Skin epidermis (tissue), 12 donors: Measurements from ENCODE around the gene COG7.
A peak's percentile ranks its signal among the peaks of the same experiment; 100 is the strongest.
"Not testable (repeated sequence)": the region's sequence is repeated elsewhere in the genome, so short reads cannot be mapped to it uniquely, and the experiment has no call there.

Experiments used
- H3K27ac ChIP-seq, 21 experiments: fragments of 200-600 bp; sonication (generic) in 11 of 21; one replicate each; pipeline ENCODE4 v1.5.0; 2020; ENCODE audit warnings: mild to moderate bottlenecking in 3 of 21, inconsistent platforms in 2 of 21, moderate library complexity in 2 of 21
- H3K4me3 ChIP-seq, 7 experiments: fragments of 200-600 bp; sonication (generic) in 2 of 7; one replicate each; pipeline ENCODE4 v1.5.0; 2020; ENCODE audit warnings: inconsistent platforms in 2 of 7, mild to moderate bottlenecking in 2 of 7, moderate library complexity in 1 of 7

COG7 gene

DNA sequence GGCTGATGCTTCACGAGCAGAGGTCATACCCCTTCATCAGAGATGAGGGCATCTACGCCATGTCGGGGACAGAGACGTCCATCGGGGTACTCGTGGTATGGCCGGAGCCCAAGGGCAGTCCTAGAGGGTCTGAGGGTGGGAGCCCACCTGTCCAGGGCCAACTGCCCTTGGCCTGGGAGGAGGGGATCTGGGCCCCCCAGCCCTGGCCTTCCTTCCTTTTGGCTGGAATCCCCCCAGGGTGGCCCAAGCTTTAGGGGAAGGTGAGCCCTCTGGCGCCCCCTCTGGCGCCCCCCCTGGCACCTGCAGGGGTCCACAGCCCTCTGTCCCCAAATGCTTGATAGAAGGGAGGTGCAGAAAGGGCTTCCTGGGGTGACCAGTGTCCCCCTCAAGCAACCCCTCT, 81.6 kb downstream of the COG7 start:
- Histone ChIP-seq H3K4me3 (no peak overlapping the region), H3K27ac (no peak overlapping the region)

DNA sequence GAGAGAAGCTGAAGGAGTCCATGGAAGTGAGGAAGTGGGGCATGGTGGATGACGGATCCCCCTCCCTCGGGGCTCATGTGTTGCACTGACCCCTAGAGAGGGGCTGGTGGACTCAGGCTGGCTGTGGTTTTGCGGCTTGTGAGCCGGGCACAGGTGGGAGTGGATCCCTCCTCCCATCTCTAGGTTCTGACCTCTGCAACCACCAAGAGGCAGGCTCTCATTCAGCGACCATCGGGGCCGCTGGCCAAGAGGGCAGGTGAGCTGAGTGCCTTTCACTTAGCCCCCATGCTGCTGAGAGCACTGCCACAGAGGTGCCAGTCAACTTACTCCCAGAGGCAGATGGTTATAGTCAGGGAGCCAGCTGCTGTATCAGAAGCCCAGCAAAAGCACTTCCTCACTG, 83.6 kb downstream of the COG7 start:
- no peak overlapping the region for H3K27ac ChIP-seq

DNA sequence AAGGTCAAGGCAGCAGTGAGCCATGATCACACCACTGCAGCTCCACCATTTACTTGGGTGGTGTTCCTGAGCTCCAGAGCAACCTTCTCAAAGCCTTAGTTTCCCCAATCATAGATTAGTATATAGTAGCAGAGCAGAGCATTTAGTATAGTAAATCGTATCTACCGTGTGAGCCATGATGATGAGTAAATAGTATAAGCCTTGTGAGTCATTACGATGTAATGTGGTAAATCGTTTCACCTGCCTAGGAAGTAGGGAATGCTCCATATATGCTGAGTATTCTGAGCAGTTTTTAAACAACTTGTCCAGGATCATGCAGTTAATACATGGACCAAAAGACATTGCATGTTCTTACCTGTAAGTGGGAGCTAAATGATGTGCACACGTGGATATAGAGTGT, 84.5 kb downstream of the COG7 start:
- H3K4me3 ChIP-seq = no peak overlapping the region
- H3K27ac ChIP-seq = no peak overlapping the region

More for the DNA sequence above, 83.6 kb downstream of the COG7 start:
- H3K4me3 ChIP-seq = no peak overlapping the region

DNA sequence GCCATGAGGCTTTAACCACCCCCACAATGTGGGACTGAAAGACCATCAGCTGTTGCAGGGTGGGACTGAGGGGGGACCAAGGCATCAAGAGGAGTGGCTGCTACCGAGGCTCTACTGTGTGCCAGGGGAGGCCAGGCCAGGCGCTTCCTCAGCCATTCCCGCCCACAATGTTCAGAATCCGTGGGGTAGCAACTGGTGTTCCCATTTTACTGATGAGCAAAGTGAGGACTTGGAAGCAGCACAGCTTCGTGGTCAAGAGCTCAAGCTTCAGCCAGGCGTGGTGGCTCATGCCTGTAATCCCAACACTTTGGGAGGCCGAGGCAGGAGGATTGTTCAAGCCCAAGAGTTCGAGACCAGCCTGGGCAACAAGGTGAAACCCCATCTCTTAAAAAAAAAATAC, 85.0 kb downstream of the COG7 start:
- H3K4me3 ChIP-seq = no peak overlapping the region
- no peak overlapping the region for H3K27ac ChIP-seq

DNA sequence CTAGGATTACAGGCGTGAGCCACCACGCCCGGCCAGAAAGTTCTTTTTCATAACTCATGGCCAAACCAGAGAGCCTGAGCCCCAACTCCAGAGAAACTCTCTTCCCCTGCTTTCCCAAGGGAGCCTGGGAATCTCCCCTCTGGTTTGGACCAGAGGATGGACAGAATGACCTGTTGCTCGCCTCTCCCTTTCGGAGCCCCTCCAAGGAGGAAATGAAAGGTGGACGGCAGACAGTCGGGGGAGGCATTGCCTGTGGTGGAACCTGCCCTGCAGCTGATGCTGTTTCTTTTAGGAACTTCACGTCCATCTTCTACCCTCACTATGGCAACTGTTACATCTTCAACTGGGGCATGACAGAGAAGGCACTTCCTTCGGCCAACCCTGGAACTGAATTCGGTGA, 85.4 kb downstream of the COG7 start:
- H3K27ac ChIP-seq = no peak overlapping the region
- no peak overlapping the region for H3K4me3 ChIP-seq

DNA sequence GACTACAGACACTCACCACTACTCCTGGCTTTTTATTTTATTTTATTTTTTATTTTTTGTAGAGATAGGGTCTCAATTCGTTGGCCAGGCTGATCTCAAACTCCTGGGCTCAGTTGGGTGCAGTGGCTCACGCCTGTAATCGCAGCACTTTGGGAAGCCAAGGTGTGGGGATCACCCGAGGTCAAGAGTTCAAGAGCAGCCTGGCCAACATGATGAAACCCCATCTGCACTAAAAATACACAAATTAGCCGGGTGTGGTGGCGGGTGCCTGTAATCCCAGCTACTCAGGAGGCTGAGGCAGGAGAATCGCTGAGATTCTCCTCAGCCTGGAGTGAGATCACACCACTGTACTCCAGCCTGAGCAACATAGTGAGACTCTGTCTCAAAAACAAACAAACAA, 86.6 kb downstream of the COG7 start:
- peak overlapping the region in 1 of 21 experiments; percentile 22 for H3K27ac ChIP-seq
- not testable (repeated sequence) for H3K4me3 ChIP-seq

DNA sequence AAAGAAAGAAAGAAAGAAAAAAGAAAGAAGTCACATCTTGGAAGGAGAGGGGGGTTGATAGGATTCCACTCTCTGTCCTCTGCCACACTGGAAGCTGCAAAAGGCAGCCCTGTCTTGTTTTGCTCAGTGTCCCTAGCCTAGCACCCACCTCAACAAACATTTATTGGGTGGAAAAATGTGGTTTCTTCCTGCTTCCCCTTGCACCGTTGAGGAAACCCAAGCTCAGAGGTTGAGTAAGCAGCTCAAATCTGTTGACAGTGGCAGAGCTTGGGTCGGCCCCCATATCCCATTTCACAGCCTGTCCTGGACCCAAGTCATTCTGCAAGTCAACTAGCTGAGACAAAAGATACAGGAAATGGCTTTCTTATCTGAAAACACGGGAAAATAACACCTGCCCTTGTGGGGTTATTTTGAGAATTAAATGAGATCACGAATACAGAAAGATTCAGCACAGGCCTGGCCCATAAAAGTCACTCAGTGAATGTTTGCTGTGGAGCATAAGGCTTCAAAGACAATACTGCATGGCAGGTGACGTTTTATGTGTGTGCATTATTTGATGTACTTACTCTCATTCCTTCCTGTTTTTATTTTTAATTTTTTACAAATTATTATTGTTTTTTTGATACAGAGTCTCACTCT, 87.3 kb downstream of the COG7 start:
- Histone ChIP-seq H3K27ac (peak overlapping the region in 1 of 21 experiments; percentile 42), H3K4me3 (no peak overlapping the region)

DNA sequence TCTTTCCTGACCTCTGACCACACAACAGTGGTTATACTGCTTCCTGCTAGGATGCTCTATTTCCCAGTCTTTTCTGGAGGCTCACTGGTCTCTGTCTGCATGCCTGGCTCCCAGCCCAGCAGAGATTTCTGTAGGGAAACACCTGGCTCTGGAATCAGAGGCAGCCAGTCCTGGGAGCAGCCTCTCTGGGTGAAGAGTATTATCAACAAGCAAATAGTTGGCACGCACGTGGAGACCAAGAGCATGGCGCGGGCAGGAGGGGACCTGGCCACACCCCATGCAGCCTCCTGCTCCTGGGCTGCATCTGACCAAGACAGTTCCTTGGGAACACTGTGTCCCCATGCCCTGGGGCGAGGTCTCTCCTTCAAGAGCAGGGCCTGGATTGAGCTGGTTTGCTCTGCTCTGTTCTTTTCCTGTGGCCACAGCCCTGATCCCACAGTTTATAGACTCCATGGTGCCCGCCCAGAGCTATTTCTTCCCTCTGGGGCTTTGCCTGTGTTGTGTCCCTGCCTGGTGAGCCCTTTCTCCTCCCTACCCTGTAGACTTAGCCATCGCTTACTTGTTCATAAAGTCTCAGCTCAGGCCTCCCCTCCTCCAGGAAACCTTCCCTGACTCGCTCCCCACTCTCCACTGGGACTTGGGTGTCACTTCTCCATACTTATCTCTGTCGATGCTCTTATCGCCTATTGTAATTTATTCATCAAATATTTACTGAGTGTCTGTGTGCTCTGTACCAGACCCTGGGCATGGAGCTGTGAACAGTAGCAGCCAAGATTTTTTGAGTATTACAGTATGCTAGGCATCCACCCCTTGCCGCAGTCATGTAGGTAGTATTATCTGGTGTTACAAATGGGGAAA, 90.3 kb downstream of the COG7 start:
- Histone ChIP-seq H3K4me3 (no peak overlapping the region), H3K27ac (peak overlapping the region in 4 of 21 experiments; percentile 2 to 42 (median 27))

DNA sequence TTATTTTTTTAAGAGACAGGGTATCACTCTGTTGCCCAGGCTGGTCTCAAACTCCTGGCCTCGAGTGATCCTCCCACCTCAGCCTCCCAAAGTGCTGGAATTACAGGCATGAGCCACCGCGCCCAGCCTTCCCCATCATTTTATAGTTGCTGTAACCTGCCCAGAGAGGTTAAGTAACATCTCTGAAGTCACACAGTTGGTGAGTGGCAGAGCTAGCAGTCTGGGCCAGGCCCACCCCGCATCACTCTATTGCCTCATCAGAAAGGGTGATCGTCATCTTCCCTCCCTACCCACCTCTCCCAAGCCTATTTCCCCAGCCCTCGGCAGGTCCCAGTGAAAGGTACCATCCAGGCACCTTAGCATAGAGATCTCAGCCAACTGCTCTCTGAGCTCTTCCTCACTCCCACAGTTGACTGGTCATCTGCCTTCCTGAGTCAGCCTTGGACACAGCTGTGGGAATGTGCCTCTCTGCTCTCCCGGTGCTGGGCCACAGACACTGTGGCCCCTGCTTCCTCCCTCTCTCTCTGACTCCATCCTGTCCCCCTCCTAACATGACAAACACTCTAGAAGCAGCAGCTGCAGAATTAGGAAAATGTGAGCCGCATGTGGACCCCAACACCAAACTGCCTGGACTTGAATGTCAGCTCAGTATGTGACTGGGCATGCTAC, 93.8 kb downstream of the COG7 start:
- Histone ChIP-seq H3K27ac (no peak overlapping the region), H3K4me3 (no peak overlapping the region)

DNA sequence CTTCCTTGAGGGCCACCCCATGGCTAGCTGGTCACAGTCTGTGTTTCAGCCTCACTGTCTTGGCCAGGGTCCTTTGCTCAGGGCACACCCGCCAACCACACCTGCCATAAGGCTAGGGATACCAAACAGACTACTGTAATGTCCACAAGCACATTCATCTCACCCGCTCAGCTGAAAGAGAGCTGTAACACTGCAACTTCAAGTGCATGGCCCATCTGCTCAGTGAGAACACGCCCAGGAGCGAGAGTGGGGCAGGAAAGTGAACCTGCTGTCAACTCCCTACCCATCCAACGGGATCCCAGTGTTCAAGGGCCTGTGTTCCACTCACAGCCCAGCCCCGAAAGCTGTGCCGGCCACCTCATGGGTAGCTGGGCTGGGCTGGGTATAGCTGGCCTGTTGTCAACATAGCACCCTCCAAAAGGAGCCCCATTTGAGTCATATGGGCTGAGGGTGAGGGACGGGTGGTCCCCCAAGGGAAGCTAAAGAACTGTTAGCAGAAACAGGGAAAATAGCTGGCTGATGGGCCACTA, 95.2 kb downstream of the COG7 start:
- H3K27ac ChIP-seq = no peak overlapping the region
- H3K4me3 ChIP-seq = no peak overlapping the region

DNA sequence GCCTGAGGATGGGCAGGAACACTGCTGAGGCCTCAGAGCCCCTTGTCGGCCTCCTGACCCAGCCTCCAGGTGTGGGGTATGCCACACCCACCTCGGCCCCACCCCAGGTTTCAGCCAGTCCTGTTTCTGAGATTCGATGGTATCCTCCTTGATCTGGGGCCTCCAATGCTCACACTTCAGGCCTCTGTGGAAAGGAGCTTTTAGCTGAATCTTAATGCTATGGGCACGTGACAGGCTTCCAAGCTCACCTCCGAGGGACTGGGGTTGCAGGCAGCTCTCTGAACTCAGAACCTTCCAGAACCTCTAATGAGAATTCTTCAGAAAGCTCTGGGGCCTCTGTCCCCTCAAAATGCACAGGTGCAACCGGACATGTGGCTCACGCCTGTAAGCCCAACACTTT, 96.0 kb downstream of the COG7 start:
- Histone ChIP-seq H3K4me3 (no peak overlapping the region), H3K27ac (no peak overlapping the region)

DNA sequence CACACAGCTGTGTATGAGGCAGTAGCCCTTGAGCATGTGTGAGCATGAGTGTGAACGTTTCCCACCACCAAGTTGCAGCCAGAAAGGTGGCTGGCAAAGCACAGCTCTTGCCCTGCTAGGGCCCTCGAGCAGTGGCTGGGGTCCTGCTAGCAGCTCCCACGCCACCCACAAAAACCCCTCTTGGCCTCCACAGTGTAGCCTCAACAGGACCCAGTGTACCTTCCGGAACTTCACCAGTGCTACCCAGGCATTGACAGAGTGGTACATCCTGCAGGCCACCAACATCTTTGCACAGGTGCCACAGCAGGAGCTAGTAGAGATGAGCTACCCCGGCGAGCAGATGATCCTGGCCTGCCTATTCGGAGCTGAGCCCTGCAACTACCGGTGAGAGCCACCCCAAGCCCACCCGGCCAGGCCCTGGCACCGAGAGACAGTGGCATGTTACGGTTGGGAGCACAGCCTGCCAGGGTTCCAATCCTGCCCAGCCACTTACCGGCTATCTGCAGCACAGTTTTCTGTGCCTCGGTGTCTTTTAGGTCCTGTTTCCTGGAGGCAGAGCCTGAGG, 97.8 kb downstream of the COG7 start:
- no peak overlapping the region for H3K27ac ChIP-seq
- H3K4me3 ChIP-seq = no peak overlapping the region

DNA sequence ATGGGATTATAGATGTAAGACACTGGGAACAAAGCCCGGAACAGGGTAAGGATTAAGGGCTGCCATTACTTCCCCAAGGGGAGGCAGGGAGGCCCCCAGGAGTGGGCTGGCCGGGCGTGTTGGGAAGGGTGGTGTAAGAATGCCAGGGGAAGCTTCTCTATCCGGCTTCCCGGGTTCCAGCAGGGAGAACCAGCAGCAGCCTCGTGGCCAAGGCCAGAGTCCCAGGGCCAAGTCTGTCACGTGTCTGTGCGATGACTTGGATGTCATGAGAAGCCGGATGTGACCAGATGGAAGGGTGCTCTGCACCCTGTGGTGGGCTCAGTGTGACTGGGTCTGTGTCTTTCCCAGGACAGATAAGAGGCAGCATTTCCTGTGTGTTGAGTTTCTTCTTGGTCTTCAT, 98.7 kb downstream of the COG7 start:
- no peak overlapping the region for H3K27ac ChIP-seq

DNA sequence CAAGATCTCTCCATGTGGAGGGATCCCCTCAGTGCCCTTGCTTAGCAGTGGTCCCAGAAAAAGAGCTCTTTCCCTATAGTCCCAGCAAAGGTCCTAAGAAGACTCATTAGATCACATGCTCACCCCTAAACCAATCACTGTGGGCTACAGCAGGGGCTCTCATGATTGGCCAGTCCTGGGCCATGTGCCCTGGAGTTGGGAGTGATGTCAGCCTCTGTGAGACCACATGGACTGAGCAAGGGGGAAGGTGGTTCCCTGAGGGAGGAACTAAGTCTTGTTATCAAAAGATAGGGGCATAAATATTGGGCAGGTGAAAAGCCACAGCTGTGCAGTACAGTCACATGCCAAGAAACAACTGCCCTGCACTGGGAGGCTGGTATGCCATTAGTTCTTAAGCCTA, 99.5 kb downstream of the COG7 start:
- Histone ChIP-seq H3K4me3 (no peak overlapping the region), H3K27ac (no peak overlapping the region)

More for the DNA sequence above, 98.7 kb downstream of the COG7 start:
- no peak overlapping the region for H3K4me3 ChIP-seq

DNA sequence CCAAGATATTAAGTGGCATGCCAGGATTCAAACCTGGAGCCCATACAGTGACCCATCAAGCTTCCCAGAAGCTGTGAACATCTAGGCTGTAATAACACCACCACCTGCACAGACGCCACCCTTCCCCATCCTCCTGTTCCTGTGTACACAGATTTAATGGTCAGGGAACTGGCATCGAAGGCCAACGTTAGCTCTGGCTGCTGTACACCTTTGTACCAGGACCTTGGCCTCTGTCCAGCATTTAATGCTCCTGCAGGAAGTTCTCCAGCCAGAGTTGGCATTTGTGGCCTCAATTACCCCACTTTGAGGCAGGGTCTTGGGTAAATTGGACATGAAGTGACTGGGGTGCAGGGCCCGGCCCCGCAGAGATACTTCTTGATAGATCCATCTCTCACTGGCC, 101.6 kb downstream of the COG7 start:
- Histone ChIP-seq H3K4me3 (no peak overlapping the region), H3K27ac (no peak overlapping the region)

DNA sequence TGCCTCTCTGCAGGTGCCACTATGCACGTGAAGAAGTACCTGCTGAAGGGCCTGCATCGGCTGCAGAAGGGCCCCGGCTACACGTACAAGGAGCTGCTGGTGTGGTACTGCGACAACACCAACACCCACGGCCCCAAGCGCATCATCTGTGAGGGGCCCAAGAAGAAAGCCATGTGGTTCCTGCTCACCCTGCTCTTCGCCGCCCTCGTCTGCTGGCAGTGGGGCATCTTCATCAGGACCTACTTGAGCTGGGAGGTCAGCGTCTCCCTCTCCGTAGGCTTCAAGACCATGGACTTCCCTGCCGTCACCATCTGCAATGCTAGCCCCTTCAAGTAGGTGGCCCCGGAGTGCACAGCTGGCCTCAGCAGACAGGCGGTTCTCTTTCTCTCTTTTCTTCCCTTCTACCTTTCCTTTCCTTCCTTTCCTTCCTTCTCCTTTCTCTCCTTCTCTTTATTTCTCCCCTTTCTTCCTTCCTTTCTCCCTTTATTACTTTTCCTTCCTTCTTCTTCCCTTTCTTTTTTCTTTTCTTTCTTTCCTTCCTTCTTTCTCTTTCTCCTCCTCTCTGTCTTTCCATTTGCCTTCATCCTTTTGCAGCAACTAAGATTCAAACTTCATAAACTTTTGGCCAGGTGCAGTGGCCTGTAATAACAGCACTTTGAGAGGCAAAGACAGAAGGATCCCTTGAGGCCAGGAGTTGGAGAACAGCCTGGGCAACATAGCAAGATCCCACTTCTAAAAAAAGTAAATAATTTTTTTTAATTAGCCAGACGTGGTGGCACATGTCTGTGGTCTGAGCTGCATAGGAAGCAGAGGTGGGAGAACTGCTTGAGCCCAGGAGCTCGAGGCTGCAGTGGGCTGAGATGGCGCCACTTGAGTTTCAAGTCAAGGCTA, 104.2 kb downstream of the COG7 start:
- H3K27ac ChIP-seq = no peak overlapping the region

DNA sequence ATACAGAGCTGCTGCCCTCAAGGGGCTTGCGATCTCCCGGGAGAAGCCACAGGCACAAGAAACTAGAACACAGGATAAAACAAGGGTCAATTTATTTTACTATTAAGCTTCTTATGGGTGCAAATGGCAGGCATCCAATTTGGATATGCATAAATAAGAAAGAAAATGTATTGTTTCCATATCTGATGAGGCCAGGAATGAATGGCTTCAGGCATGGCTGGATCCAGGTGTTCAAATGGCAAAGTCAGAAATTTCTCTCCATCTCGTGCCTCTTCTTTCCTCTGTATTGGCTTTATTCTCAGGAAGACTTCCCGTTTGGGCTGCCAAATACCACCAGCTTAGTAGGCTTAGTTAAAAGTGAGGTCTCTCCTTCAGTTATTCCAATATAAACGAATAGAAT, 107.8 kb downstream of the COG7 start:
- Histone ChIP-seq H3K4me3 (no peak overlapping the region), H3K27ac (no peak overlapping the region)

More for the DNA sequence above, 104.2 kb downstream of the COG7 start:
- H3K4me3 ChIP-seq = no peak overlapping the region

DNA sequence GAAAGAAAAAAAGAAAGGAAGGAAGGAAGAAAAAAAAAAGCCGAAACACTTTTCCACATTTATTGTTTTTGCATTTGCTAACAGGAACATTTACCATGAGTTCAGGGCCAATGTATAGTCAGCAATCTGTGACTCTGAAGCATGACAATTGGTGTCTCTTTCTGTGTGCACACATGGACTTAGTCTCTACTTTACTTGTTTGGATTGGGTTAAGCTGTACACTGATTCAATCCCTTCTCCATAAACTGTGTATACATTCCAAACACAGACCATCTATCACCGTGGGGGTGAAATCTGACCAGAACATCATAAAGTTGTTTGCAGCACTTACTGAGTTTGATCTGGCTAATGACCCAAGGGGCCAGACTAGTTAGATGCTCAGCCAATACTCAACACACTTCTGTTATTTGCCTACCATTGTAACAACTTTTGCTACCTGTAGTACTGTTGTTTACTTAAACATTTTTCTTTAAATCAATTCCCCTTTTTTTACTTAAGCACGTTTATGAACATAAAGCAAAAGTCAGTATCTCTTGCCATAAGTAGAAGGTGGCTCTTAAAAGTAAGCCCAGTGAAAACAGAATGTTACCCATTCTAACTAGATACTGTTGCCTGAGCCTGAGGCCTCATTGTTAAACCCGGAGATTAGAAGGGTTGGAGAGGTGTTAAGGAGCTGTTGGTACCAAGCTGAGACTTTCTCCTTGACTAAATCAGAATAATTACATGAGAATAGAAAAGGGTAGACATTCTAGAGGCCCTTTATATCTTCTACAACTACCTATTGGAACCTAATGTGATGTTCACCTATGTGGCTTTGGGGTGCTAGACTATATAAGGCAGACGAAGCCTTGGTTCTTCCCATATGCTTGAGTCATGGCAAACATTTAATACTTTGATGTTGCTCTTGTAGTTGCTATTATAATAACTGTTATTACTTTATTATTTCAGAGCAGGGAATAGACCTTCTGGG, 109.1 kb downstream of the COG7 start:
- Histone ChIP-seq H3K27ac (no peak overlapping the region), H3K4me3 (no peak overlapping the region)
